ENCODE data around the gene ZNF532.

The ZNF532 gene

GRCh38 chr18:58951986-58952702 is 87.5 kb downstream of the ZNF532 start:
- DNase-seq = no peak

DNA sequence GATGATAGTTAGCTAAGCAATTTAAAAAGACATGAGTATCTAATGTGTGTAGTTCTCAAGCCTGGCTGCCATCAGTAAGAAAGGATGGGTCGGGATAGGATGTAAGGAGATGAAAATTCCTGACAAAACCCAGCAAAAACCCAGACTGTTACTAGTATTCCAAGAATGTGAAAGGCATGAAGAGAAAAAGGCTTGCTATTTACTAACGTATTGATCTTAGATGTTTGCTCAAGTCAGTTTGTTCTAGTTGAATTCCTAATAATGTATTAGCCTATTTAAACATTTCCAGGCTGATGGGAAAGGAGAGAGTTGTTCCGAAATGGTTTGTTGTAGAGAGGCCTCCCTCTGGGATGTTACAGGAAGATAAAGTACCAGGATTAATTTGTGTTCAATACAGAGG is 88.2 kb downstream of the ZNF532 start:
- no peak for DNase-seq

DNA sequence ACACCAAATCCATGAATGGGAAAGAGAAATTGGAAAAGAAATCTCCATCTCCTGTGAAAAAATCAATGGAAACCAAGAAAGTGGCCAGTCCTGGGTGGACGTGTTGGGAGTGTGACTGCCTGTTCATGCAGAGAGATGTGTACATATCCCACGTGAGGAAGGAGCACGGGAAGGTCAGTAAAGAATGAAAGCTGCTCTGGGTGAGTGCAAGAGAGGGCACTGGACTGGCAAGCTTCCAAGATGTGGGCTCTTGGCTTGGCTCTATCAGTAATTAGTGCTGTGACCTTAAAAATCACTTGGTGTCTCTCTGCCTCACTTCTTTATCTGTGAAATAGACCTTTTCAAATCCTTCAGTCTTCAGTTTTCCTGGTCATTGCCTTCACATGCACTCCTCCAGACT is 89.0 kb downstream of the ZNF532 start:
- DNase-seq = no peak

GRCh38 chr18:58955001-58955400 is 90.3 kb downstream of the ZNF532 start:
- no peak for DNase-seq

- no peak for DNase-seq
Observed at GRCh38 chr18:58955738-58956137, 91.1 kb downstream of the ZNF532 start.

DNA sequence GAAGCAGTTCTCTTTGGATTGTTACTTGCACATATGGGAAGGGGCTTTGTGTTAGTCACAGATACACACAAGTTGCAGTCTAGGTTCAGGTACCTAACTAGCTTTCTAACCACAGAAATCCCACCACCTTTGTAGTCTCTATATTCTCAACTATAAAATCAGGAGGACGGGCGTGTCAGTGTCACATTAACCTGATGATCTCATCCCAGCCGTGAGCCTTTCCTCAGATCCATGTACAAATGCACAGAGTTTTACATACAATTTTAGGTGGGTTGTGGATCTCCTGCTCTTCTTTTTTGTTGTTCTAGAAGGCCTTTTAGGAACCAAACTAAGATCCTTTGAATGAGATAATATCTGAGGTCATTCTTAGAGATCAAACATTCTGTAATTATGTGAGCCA is 94.0 kb downstream of the ZNF532 start:
- no peak for DNase-seq

DNA sequence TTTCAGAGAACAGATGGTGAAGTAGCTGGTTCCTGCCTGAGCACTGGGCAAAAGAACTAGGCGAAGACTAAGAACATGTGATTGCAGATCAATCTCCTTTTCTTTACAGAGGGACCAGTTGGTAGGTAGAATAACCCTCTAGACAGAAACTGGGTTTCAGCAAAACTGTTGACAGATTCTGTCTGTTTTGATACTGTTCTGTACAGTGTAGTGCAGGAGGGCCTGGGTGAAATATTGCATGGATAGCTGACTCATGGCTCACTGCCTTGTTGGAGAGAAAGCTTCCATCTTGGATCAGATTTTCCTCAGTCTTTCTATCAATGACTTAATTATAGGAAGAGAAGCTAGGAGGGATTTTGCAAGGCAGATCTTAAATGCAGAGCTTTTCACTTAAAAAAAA is 95.8 kb downstream of the ZNF532 start:
- DNase-seq = no peak

GRCh38 chr18:58960946-58961722 is 96.5 kb downstream of the ZNF532 start:
- no peak for DNase-seq

DNA sequence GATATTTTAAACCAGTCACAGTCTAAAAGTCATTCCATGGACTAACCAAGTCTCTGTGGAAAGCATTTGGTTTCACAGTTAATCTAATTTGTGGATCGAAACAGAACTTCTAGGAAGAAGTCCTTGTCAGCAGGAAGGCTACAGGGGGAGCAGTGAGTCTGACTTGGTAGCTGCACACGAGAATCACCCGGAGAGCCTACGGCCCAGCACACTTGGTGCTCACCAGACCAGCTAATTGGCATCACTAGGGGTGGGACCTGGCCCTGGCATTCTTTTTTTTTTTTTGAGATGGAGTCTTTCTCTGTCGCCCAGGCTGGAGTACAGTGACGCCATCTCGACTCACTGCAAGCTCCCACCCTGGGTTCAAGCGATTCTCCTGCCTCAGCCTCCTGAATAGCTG is 97.7 kb downstream of the ZNF532 start:
- no peak for DNase-seq

- DNase-seq = no peak
Observed at GRCh38 chr18:58965291-58966004, 100.8 kb downstream of the ZNF532 start.

- DNase-seq = no peak
Observed at GRCh38 chr18:58966005-58966677, 101.5 kb downstream of the ZNF532 start.

GRCh38 chr18:58966704-58967103 is 102.0 kb downstream of the ZNF532 start:
- no peak for DNase-seq

DNA sequence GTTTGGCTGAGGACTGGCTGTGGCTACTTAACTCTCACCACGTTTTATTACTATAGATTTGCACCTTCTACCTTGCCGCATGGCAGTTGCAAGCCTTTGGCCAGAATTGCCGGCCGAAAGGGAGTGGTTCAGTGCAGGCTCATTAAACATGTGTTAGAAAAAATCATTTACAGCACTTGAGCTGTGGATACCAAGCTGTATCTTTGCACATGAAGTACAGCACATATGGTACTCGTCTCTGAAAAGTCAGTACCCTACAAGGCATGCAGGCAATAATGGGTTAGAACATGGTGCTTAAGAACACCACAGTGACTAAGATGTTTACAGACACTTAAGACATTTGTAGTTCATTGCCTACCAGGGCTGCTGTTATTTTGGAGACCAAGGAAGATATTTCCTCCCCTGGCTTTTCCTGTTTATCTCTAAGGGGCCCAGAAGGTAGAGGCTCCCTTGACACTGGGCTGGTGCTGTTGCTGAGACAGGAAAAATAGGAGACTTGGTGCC is 103.1 kb downstream of the ZNF532 start:
- no peak for DNase-seq

DNA sequence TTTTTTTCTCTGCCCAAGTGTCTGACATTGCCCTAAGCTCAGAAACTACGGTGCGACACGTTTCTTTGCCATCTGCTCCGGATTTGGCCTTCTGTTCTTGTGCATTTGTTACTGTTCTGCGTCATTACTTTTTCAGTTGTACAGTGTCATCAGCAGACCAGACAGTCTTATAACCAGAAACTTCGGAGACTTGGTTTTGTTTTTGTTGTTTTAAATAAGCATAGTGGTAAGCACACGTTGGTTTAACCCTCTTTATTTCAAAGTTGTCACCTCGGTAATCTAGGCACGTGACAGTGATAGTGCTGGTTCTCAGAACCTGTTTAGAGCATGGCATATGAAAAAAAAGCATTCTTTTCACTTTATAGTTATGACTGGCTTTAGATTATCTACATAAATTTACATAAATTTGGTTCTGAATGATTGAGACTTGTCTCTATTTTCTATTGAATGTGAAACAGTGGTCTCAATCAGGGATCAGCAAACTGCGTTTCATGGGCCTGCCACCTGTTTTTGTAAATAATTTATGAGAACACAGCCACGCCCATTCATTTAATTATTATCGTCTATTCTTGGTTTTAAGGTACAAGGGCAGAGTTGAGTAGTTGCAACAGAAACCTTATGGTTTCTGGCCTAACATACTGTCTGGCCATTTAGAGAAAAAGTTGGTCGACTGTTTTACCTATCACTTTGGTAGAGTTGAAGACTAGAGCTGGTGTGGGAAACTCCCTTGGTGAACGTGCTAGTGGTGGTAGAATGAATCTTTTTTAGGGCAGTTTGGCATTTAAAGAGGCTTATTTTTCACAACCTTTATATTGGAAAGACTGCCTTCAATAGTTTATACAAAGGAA is 106.5 kb downstream of the ZNF532 start:
- no peak for DNase-seq

- DNase-seq = no peak
Observed at GRCh38 chr18:58975296-58975695, 110.6 kb downstream of the ZNF532 start.

GRCh38 chr18:58975781-58976180 is 111.1 kb downstream of the ZNF532 start:
- no peak for DNase-seq

- DNase-seq = no peak
Observed at GRCh38 chr18:58977223-58977622, 112.5 kb downstream of the ZNF532 start.

- DNase-seq = no peak
Observed at GRCh38 chr18:58977801-58978200, 113.1 kb downstream of the ZNF532 start.

DNA sequence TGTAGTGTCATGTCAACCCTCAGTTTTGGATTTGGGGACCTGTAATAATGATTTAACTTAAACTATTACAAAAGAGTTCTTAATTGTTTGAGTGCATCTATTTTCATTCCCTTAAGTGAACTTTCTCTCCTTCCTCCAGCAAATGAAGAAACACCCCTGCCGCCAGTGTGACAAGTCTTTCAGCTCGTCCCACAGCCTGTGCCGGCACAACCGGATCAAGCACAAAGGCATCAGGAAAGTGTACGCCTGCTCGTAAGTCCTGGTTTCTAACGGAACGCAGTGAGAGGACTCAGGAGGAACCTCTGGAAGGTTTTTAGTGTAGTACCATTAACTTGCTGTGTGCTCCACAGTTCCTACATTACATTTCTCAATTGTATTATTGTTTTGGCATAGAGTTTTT is 114.2 kb downstream of the ZNF532 start:
- DNase-seq = no peak

GRCh38 chr18:58979615-58980014 is 114.9 kb downstream of the ZNF532 start:
- DNase-seq = no peak

DNA sequence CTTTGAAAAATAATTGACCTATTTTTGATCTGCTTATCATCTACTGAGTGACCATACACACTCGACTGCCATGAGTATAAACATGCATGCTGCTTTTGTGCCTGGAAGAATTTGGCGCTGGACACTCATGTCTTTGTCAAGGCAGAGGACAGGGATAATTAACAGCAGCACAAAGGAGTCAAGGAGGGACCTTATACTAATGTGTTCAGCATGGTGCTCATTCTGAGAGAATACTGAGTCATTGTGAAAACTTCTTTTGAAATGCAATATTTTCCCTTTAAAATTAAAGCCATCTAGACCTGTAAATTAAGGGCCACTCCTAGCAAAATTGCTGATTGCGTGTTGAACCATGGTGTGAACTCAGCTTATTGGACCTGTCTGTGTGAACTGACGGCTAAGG is 116.3 kb downstream of the ZNF532 start:
- no peak for DNase-seq
